ENCODE results near the gene NOL3. TPM values are rescaled to one million over a fixed set of nuclear protein-coding genes. Genes with fewer than 3 reads are reported as not detected.

NOL3 gene
- total and polyA plus RNA-seq, 2 of the 4 experiments (the other 2 are of a cell fraction), result 6.1 to 17.2 TPM

DNA sequence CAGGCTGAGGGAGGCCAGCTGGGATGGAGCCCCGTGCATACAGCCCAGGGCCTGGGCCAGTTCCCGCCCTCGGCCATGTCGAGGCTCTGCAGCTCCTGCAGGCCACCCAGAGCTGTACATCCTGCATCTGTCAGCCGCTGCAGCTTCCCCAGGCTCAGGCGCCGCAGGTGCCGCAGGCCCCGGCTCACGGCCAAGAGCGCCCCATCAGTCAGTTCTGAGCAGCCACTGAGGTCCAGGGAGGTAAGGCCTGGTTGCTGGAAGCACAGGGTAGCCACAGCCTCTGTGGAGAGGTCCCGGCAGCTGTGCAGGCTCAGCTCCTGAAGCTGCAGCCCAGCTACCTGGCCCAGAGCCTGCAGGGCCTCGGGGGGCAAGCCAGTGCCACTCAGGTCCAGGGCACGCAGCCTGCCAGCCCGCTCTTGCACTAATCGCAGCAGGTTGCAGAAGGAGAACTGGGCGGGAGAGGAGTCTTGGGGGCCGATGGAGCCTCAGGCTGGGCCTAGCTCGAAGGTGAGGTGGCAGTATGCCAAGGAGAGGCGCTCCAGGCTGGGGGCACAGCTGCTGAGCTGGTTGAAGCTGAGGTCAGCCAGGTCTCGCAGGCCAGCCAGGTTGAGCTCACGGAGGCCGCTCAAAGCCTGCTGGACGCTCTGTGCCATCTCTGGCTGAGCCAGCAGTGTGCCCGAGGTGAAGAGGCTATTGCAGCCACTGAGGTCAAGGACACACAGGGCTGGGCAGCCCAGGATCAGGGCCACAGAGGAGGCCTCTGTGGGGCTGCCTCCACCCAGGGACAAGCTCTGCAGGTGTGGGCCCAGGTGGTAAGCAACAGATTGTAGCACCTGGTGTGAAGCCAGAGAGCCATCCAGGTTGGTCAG is 40.0 kb downstream of the NOL3 start:
- Histone ChIP-seq H2AK5ac (ENCODE audit: low read depth, low read length) (no peak overlapping the region), H4K8ac (ENCODE audit: low read depth in 2 of 2, low read length in 2 of 2) (no peak overlapping the region), H2BK15ac (ENCODE audit: low read depth, low read length) (no peak overlapping the region), H3K18ac (ENCODE audit: low read depth, low read length) (no peak overlapping the region), H3K36me3 (ENCODE audit: control insufficient read depth, insufficient read depth, low read length) (no peaks in the 10 kb centered on the region), H2AFZ (replicated peaks; ENCODE audit: low read length, poor library complexity) (no peak overlapping the region), H3K4me3 (ENCODE audit: insufficient read depth, low read depth, low read length) (no peak overlapping the region), H3K56ac (ENCODE audit: extremely low read depth, insufficient read depth, low read length) (no peak overlapping the region), H4K20me1 (ENCODE audit: insufficient read depth, low read length) (0 out of 2 replicates have a peak, but pooled peaks cover 6% of the 10 kb centered on the region), H3K4me2 (ENCODE audit: low read depth, low read length) (no peak overlapping the region), H4K5ac (ENCODE audit: low read depth, low read length) (no peak overlapping the region), H2BK5ac (ENCODE audit: low read depth, low read length, poor library complexity, severe bottlenecking) (no peak overlapping the region), H3K23ac (ENCODE audit: low read depth, low read length) (no peak overlapping the region), H3K79me1 (ENCODE audit: low read depth in 1 of 2, low read length in 2 of 2) (peaks cover 0 to 9% of the 10 kb centered on the region in 2 experiments; a peak in 1 of 4 replicates), H3K9me1 (ENCODE audit: insufficient read depth, low read length) (peaks cover 20% of the 10 kb centered on the region), H3K27me3 (ENCODE audit: control insufficient read depth, insufficient read depth, low read length) (no peaks in the 10 kb centered on the region), H4K91ac (ENCODE audit: insufficient read depth, low read depth, low read length) (no peak overlapping the region), H2BK20ac (ENCODE audit: low read depth, low read length) (no peak overlapping the region), H3K4ac (ENCODE audit: low read depth, low read length) (no peak overlapping the region), H3K14ac (replicated peaks; ENCODE audit: low read depth, low read length) (no peak overlapping the region), H3K4me1 (ENCODE audit: control insufficient read depth, insufficient read depth, low read length) (peaks cover 8% of the 10 kb centered on the region), H3K9ac (ENCODE audit: low read depth, low read length) (no peak overlapping the region), H2BK120ac (ENCODE audit: low read depth, low read length) (no peak overlapping the region), H3K27ac (ENCODE audit: insufficient read depth, low read length) (no peak overlapping the region), H3K9me3 (ENCODE audit: control insufficient read depth, insufficient read depth, low read length) (no peaks in the 10 kb centered on the region), H2AK9ac (replicated peaks; ENCODE audit: low read depth, low read length, poor library complexity) (no peak overlapping the region)
- in situ Hi-C loops (cut with MboI; ENCODE audit: low sequenced_read_pairs), result no loop called here
- 87% methylated on average over 17 of the region's 25 CpGs; no CpG with 5 or more reads in 1 of the 2 experiments for WGBS, 2 experiments (ENCODE audit: extremely low coverage in 2 of 2, insufficient read length in 1 of 2)
- DNase-seq (no peak), ATAC-seq (ENCODE audit: low read depth) (no peak)
- ChIA-PET CTCF (interaction anchor here (1.5 kb wide), 1 partner anchor 12 kb away, joined by 3 read pairs; no protein-coding TSS in a partner anchor), POLR2A (ENCODE audit: unreplicated experiment) (no interaction called here)
- no TSS peak for BruUV-seq (replicated peaks)
- intact Hi-C loops (cut with micrococcal nuclease), result no loop called here
- dilution Hi-C loops (cut with HindIII; ENCODE audit: low sequenced_read_pairs, unreplicated experiment), result no loop called here
- no peak for TF ChIP-seq SMC3 (IDR thresholded peaks at IDR 0.05; ENCODE audit: low read depth, low read length)
- TF ChIP-seq FOS (IDR thresholded peaks at IDR 0.05; ENCODE audit: low read depth, low read length), result no peak
- TF ChIP-seq, protein P1, sequence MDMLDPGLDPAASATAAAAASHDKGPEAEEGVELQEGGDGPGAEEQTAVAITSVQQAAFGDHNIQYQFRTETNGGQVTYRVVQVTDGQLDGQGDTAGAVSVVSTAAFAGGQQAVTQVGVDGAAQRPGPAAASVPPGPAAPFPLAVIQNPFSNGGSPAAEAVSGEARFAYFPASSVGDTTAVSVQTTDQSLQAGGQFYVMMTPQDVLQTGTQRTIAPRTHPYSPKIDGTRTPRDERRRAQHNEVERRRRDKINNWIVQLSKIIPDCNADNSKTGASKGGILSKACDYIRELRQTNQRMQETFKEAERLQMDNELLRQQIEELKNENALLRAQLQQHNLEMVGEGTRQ (IDR thresholded peaks at IDR 0.05; ENCODE audit: low read depth, low read length), result no peak
- no peak for TF ChIP-seq RAD21 (IDR thresholded peaks at IDR 0.05; ENCODE audit: low read length)
- TF ChIP-seq RFX5 (IDR thresholded peaks at IDR 0.05; ENCODE audit: low read depth, low read length), result no peak
- no peak for TF ChIP-seq MAFK (IDR thresholded peaks at IDR 0.05; ENCODE audit: low read depth, low read length)
- TF ChIP-seq RCOR1 (IDR thresholded peaks at IDR 0.05; ENCODE audit: insufficient replicate concordance, low read length), result no peak
- no peak for TF ChIP-seq POLR2A (IDR thresholded peaks at IDR 0.05; ENCODE audit: low read depth, low read length)
- TF ChIP-seq, protein P2, sequence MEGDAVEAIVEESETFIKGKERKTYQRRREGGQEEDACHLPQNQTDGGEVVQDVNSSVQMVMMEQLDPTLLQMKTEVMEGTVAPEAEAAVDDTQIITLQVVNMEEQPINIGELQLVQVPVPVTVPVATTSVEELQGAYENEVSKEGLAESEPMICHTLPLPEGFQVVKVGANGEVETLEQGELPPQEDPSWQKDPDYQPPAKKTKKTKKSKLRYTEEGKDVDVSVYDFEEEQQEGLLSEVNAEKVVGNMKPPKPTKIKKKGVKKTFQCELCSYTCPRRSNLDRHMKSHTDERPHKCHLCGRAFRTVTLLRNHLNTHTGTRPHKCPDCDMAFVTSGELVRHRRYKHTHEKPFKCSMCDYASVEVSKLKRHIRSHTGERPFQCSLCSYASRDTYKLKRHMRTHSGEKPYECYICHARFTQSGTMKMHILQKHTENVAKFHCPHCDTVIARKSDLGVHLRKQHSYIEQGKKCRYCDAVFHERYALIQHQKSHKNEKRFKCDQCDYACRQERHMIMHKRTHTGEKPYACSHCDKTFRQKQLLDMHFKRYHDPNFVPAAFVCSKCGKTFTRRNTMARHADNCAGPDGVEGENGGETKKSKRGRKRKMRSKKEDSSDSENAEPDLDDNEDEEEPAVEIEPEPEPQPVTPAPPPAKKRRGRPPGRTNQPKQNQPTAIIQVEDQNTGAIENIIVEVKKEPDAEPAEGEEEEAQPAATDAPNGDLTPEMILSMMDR (conservative IDR thresholded peaks at IDR 0.05; ENCODE audit: low read depth, low read length), result no peak
- TF ChIP-seq MAZ (IDR thresholded peaks at IDR 0.05; ENCODE audit: borderline replicate concordance, low read depth, low read length), result no peak
- no peak for TF ChIP-seq CHD1 (IDR thresholded peaks at IDR 0.05; ENCODE audit: low read depth, low read length)
- no peak for TF ChIP-seq CEBPB (IDR thresholded peaks at IDR 0.05; ENCODE audit: low read depth, low read length)
- TF ChIP-seq BHLHE40 (IDR thresholded peaks at IDR 0.05; ENCODE audit: low read depth, low read length), result no peak
